GM18505 (cell line): ENCODE measurements around the gene LCE2A.

Experiments used
- ATAC-seq: cut with Tn5 transposase; IDR thresholded peaks from one replicate; pipeline ENCODE4 v1.9.1; 2021; ENCODE audit not compliant: unreplicated experiment
- POLR2A ChIP-seq: IDR thresholded peaks from 4 replicates; pipeline ENCODE4 v1.6.1; 2011; ENCODE audit warnings: borderline replicate concordance; ENCODE audit not compliant: insufficient read depth, insufficient read length; ENCODE audit errors: extremely low read depth

Gene LCE2A

GRCh38 chr1:152699746-152700145, 1.6 kb downstream of the LCE2A start:
- TF ChIP-seq POLR2A = no peak
- ATAC-seq = no peak

- no peak for ATAC-seq
- no peak for TF ChIP-seq POLR2A
These were observed 9.7 kb downstream of the LCE2A start, which contains the start of gene LCE4A for GRCh38 chr1:152707860-152708259. TSS of gene LCE4A (plus strand) at chr1:152708160. CDS start at chr1:152709076, 916 bp downstream.

DNA sequence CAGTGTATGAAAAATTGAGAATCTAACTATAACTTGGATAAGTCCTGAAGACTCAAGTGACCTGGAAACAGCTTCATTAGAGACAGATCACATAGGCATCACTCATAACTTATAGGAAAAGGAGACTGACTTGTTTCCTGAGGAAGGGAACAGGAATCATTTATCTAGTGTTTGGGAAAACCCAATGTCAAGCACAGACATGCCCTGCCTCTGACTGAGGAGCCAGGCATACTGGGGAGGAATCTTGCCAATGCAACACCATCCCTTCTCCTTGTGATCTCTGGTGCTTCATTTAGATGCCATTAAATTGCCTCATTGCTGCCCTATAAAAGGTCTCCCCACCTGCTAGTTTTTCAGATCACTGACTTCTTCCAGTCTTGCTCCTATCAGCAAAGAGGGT, 20.1 kb downstream of the LCE2A start:
- no peak for ATAC-seq
- TF ChIP-seq POLR2A = no peak

DNA sequence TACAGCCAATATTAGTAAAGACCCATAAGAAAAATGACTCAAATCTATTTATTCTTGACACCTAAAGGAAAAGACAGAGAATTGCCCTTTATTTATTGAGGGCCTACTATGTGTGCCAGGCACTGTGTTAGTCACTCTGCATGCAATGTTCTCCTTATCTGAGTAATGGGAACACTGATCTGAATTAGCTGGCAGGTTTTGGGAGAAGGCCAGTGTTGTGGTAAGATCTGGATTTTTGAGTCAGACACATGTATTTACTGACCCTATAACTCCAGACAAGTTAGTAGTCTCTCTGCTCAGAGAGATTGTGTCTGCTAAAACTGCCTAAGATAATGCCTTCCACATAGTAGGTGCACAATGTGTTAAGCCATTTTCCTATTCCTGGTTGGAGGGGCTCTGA, 27.1 kb downstream of the LCE2A start:
- no peak for TF ChIP-seq POLR2A
- ATAC-seq = no peak

DNA sequence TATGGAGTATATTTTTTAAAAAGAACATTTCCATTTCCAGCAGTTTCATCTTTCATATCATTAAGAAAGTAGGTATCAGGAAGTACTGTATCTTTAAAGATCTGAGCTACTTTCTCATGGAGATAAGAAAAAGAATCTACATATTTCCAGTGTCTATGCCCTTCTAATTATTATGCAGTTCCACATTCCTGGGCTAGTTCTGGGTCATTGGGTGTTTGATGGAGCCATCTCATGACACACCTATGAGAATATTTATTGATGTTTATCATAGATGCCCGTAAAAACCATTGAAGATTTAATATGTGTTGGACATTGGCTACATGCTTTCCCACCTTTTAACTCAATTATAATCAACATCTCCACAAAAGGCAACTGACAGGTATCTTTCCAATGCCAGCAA, 30.8 kb downstream of the LCE2A start:
- TF ChIP-seq POLR2A = no peak

GRCh38 chr1:152735648-152736047, 37.5 kb downstream of the LCE2A start:
- no peak for ATAC-seq
- no peak for TF ChIP-seq POLR2A

More for the DNA sequence above, 30.8 kb downstream of the LCE2A start:
- ATAC-seq = no peak

GRCh38 chr1:152737997-152738396, 39.9 kb downstream of the LCE2A start:
- no peak for TF ChIP-seq POLR2A
- no peak for ATAC-seq

- no peak for ATAC-seq
- TF ChIP-seq POLR2A = no peak
These were observed 41.7 kb downstream of the LCE2A start for GRCh38 chr1:152739841-152740240.

DNA sequence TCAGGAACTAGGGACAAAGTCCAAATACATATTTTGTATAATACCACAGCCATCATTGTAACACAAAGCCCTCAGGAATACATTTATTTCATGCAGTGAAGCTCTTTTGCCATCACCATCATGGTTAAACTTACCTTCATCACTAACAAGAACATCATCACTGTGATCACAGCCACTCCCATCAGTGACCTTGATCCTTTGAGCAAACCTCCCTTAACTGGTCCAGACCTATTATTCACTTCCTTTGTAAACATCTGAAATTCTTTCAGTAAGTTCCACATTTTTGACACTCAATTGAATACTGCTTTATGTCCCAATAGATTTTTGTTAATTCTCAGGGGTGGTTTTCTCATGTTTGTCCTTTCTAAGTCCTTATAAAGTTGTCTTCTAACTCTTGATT, 43.5 kb downstream of the LCE2A start:
- ATAC-seq = no peak
- TF ChIP-seq POLR2A = no peak

- TF ChIP-seq POLR2A = no peak
- no peak for ATAC-seq
These were observed 45.4 kb downstream of the LCE2A start for GRCh38 chr1:152743371-152744145.

DNA sequence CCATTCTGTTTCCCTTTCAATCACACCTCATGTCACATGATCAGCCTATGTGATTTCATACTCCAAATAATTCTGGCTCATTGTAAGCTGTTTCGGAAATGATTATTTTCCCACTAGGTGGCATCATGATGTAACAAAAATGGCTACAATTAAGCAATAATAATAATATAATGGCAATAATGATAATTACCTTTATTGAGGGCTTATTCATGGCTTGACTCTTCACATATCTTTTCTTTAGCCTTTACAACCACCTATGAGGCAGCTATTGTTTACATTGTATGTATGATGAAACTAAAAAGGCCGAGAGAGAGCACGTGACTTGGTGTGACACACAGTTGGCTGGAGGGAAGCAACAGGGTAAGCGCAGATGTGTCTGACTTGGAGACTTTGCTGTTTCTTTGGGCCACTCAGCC, 47.2 kb downstream of the LCE2A start:
- no peak for TF ChIP-seq POLR2A
- no peak for ATAC-seq

DNA sequence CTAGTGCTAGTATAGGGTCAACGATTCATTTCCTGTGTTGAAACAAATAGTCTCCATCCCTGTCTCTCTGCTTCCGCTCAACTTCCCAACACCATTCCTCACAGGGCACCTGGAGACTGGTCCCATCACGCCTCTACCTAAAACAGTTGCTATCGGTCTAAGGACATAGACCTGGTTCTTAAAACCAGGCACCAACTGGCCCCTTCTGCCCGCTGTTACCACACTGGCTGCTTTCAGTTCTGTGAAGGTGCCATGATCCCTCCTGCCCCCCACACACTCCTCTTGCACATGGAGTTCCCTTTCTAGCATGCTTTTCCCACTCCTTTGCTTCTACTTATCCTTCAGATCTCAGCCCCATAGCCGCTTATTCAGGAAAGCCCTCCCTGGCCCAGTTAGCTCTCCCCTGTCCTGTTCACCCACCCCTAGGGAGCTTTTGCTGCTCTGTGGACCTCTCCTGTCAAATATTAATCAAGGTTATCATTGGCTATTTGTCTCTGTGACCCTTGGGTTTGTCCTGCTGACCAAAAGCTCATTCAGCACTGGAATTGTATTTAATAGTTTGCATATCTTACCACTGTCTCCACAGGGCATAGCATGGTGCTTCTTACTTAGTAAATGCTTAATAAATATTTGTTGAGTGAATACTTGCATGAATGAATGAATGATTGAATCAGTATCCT, 47.8 kb downstream of the LCE2A start:
- ATAC-seq = no peak
- TF ChIP-seq POLR2A = no peak

- TF ChIP-seq POLR2A = no peak
These were observed 49.7 kb downstream of the LCE2A start for GRCh38 chr1:152747831-152748230.

More at GRCh38 chr1:152747831-152748230, 49.7 kb downstream of the LCE2A start:
- no peak for ATAC-seq
